Testis (tissue), 2 donors: ENCODE results near the gene GARS1.

Source experiments
- POLR2A ChIP-seq: fragments of 450-650 bp; IDR thresholded peaks from one replicate; pipeline ENCODE4 v1.6.1; 2017; ENCODE audit warnings: antibody characterized with exemption, mild to moderate bottlenecking, moderate library complexity
- TF ChIP-seq, protein P1 (sequence below), 3 experiments: fragments of 450-650 bp in 2 of 3; fragments of 200-600 bp in 1 of 3; sonication (generic) in 1 of 3; IDR thresholded peaks; one replicate each; pipeline ENCODE4 v1.5.1; 2016 to 2019; ENCODE audit warnings: antibody characterized with exemption in 3 of 3, mild to moderate bottlenecking in 2 of 3, moderate library complexity in 1 of 3

DNA sequence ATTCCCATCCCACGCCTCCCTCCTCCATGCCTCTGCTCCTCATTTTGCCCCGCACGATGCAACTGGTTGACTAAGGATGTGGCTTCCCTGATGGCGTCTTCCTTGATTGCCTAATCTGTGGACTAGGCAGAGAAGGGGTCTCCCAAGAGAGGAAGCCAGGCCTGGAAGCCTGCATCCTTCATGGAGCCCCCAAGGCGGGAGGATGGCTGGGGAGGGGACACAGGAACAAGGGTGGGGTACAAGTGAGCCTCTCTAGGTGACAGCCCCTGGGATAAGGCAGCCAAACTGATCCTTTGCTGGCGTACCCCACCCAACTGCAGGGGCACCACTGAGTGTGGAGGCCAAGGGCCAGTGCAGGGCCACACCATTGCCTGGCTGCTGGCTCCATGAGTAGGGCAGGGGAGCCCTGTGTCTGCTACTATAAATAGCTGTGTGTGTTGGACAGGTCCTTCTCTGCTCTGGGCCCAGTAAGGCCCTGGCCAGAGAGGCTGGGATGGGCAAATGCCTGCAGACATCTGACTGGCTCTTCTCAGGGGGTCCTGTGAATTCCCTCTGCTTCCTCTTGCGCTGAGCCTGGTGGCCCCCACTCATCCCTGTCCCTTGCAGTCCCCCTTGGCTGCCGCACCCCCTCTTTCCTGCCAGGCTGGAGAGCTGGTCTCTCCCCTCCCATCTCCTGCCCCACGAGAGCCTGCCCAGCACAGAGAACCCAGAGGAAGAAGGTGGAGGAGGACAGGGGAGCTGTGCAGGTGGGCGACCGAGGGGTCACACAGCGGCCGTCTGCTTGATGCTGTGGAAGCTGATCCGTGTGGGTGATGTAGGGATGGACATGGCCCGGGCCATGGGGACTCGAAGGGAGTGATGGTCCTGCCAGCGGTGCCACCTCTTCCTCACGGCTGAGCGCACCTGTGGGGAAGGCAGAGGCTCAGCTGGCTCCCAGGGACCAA, 58.3 kb downstream of the GARS1 start:
- TF ChIP-seq, protein P1, sequence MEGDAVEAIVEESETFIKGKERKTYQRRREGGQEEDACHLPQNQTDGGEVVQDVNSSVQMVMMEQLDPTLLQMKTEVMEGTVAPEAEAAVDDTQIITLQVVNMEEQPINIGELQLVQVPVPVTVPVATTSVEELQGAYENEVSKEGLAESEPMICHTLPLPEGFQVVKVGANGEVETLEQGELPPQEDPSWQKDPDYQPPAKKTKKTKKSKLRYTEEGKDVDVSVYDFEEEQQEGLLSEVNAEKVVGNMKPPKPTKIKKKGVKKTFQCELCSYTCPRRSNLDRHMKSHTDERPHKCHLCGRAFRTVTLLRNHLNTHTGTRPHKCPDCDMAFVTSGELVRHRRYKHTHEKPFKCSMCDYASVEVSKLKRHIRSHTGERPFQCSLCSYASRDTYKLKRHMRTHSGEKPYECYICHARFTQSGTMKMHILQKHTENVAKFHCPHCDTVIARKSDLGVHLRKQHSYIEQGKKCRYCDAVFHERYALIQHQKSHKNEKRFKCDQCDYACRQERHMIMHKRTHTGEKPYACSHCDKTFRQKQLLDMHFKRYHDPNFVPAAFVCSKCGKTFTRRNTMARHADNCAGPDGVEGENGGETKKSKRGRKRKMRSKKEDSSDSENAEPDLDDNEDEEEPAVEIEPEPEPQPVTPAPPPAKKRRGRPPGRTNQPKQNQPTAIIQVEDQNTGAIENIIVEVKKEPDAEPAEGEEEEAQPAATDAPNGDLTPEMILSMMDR (IDR thresholded peaks at IDR 0.05), result no peak
- no peak for TF ChIP-seq POLR2A
